ENCODE data around the gene KRTAP10-4. TPM values are rescaled to one million over a fixed set of nuclear protein-coding genes. Genes with fewer than 3 reads are reported as not detected.
"Not testable (repeated sequence)": the region's sequence is repeated elsewhere in the genome, so short reads cannot be mapped to it uniquely, and the experiment has no call there.

KRTAP10-4 gene
- total RNA-seq, 4 donors from 2014 or later, result not detected

DNA sequence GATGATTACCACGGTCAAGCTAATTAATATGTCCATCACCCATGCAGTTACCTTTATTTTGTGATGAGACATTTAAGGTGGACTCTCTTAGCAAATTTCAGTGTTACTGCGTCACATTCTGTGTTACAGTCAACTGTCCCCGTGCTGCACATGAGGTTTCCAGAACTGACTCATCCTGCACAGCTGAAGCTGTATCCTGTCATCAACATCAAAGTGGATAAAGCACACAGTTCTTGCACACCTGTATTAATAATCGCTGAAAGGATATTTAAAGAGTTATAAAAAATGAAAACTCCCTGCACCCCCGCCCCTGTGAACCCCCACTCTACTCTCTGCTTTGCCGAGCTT, 10.2 kb downstream of the KRTAP10-4 start:
- H3K4me1 ChIP-seq, result no peaks in the 10 kb centered on the region
- H3K4me3 ChIP-seq, result no peak overlapping the region
- H3K36me3 ChIP-seq, result no peaks in the 10 kb centered on the region
- no peaks in the 10 kb centered on the region for H3K9me3 ChIP-seq
- H3K27me3 ChIP-seq, result no peaks in the 10 kb centered on the region
- no peak for TF ChIP-seq POLR2A (IDR thresholded peaks at IDR 0.05)
- TF ChIP-seq, protein P1, sequence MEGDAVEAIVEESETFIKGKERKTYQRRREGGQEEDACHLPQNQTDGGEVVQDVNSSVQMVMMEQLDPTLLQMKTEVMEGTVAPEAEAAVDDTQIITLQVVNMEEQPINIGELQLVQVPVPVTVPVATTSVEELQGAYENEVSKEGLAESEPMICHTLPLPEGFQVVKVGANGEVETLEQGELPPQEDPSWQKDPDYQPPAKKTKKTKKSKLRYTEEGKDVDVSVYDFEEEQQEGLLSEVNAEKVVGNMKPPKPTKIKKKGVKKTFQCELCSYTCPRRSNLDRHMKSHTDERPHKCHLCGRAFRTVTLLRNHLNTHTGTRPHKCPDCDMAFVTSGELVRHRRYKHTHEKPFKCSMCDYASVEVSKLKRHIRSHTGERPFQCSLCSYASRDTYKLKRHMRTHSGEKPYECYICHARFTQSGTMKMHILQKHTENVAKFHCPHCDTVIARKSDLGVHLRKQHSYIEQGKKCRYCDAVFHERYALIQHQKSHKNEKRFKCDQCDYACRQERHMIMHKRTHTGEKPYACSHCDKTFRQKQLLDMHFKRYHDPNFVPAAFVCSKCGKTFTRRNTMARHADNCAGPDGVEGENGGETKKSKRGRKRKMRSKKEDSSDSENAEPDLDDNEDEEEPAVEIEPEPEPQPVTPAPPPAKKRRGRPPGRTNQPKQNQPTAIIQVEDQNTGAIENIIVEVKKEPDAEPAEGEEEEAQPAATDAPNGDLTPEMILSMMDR (IDR thresholded peaks at IDR 0.05), result no peak
- no peak overlapping the region for H3K27ac ChIP-seq
- peak in 1 of 3 donors; percentile 15 for DNase-seq

DNA sequence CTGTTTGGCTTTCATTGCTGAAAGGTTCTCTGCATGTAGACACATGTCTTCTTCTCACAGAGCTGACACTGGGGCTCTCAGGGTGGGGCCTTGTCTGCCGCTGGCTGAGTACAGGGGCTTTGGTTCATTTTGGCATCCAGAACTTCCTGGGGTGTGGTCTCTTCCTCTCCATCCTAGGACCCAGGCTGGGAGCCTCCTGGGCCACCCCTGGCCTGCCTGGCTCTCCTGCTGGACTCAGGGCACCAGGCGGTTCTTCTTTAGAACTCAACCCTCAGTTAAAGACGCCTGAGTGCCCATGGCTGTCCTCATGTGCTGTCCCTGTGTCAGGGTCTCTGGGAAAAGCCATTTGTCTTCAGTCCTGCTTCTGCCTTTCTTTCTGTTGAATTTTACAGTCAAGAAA, 12.4 kb downstream of the KRTAP10-4 start:
- H3K27me3 ChIP-seq, result no peaks in the 10 kb centered on the region
- no peak for TF ChIP-seq POLR2A (IDR thresholded peaks at IDR 0.05)
- TF ChIP-seq, protein P1 (IDR thresholded peaks at IDR 0.05), result no peak
- no peaks in the 10 kb centered on the region for H3K36me3 ChIP-seq
- H3K4me1 ChIP-seq, result no peaks in the 10 kb centered on the region
- H3K4me3 ChIP-seq, result no peak overlapping the region
- H3K9me3 ChIP-seq, result no peaks in the 10 kb centered on the region
- no peak overlapping the region for H3K27ac ChIP-seq
- peak in 1 of 3 donors; percentile 11 for DNase-seq

GRCh38 chr21:44589094-44589493, 15.6 kb downstream of the KRTAP10-4 start:
- no peak for DNase-seq
- Histone ChIP-seq H3K4me3 (no peak overlapping the region), H3K36me3 (no peaks in the 10 kb centered on the region), H3K4me1 (no peaks in the 10 kb centered on the region), H3K9me3 (no peaks in the 10 kb centered on the region), H3K27ac (no peak overlapping the region), H3K27me3 (no peaks in the 10 kb centered on the region)
- TF ChIP-seq, protein P1 (IDR thresholded peaks at IDR 0.05), result no peak
- no peak for TF ChIP-seq POLR2A (IDR thresholded peaks at IDR 0.05)

GRCh38 chr21:44589586-44590305, 16.2 kb downstream of the KRTAP10-4 start:
- Histone ChIP-seq H3K4me1 (no peaks in the 10 kb centered on the region), H3K36me3 (no peaks in the 10 kb centered on the region), H3K27ac (no peak overlapping the region), H3K9me3 (no peaks in the 10 kb centered on the region), H3K4me3 (no peak overlapping the region), H3K27me3 (no peaks in the 10 kb centered on the region)
- TF ChIP-seq, protein P1 (IDR thresholded peaks at IDR 0.05), result no peak
- DNase-seq, result peak in 1 of 3 donors; percentile 37

DNA sequence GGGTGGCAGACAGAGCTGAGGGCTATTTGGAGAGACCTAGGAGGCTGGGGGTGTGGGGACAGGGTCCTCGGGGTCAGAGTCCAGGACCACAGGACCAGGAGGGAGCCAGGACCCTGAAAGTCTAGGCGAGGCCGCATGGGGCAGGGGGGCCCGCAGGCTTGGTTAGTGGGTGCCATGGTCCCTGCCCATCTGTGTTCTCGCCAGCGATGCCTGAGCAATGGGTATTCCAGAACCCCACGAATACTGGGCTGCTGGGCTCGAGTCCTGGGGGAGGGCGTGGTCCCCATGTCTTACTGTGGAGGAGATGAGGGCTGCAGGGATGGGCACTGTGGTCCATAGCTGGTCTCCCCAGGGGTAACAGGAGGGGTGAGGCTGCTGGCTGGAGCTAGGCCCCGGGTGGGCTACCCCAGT, 16.8 kb downstream of the KRTAP10-4 start:
- Histone ChIP-seq H3K27me3 (no peaks in the 10 kb centered on the region), H3K4me3 (no peak overlapping the region), H3K36me3 (no peaks in the 10 kb centered on the region), H3K27ac (no peak overlapping the region), H3K9me3 (no peaks in the 10 kb centered on the region), H3K4me1 (no peaks in the 10 kb centered on the region)
- TF ChIP-seq, protein P1 (IDR thresholded peaks at IDR 0.05), result no peak
- TF ChIP-seq POLR2A (IDR thresholded peaks at IDR 0.05), result no peak
- DNase-seq, result peak in 1 of 3 donors; percentile 32

GRCh38 chr21:44590897-44591800, 17.6 kb downstream of the KRTAP10-4 start:
- H3K9me3 ChIP-seq, H3K4me3 ChIP-seq, H3K36me3 ChIP-seq, H3K27ac ChIP-seq, H3K4me1 ChIP-seq, H3K27me3 ChIP-seq: not testable (repeated sequence)
- DNase-seq, result peak in 1 of 3 donors; percentile 17

DNA sequence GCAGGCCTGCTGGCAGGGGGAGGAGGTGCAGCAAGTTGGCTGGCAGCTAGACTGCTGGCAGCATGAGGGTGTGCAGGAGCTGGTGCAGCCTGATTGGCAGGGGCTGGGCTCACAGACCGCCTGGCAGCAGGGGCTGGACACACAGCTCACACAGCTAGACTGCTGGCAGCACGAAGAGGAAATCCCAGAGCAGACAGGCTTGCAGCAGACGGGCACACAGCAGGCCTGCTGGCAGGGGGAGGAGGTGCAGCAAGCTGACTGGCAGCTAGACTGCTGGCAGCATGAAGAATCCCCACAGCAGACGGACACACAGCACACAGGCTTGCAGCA, 18.2 kb downstream of the KRTAP10-4 start:
- not testable (repeated sequence) for DNase-seq, H3K27ac ChIP-seq, H3K4me3 ChIP-seq, H3K27me3 ChIP-seq, H3K9me3 ChIP-seq, H3K4me1 ChIP-seq, H3K36me3 ChIP-seq
